ENCODE results near the gene THOC5. TPM values are rescaled to one million over a fixed set of nuclear protein-coding genes. Genes with fewer than 3 reads are reported as not detected.

Gene THOC5
- total RNA-seq, 4 donors from 2014 or later = 38.6 to 56.1 (median 48.6) TPM

- no CpG with 5 or more reads among the region's 3 CpGs for WGBS
- no peaks in the 10 kb centered on the region for H3K27me3 ChIP-seq
- TF ChIP-seq POLR2A (IDR thresholded peaks at IDR 0.05; ENCODE audit: low read depth) (no peak), POLR2AphosphoS5 (IDR thresholded peaks at IDR 0.05) (no peak), EP300 (IDR thresholded peaks at IDR 0.05) (no peak), CTCF (IDR thresholded peaks at IDR 0.05) (no peak)
- H3K36me3 ChIP-seq = peaks cover 90 to 100% (median 96%) of the 10 kb centered on the region in 4 donors
- no peak overlapping the region for H3K4me3 ChIP-seq
- no peaks in the 10 kb centered on the region for H3K9me3 ChIP-seq
- DNase-seq (ENCODE audit: extremely low spot score) = no peak
- intact Hi-C loops (cut with DNase I) = no loop called here
- H3K4me1 ChIP-seq = no peaks in the 10 kb centered on the region
- H3K27ac ChIP-seq (replicated peaks in 1 of 4) = no peak overlapping the region
Measured at GRCh38 chr22:29536411-29536810, 17.1 kb downstream of the THOC5 start.

- DNase-seq (ENCODE audit: extremely low spot score) = no peak
- Histone ChIP-seq H3K9me3 (no peaks in the 10 kb centered on the region), H3K27ac (replicated peaks in 1 of 4) (no peak overlapping the region), H3K4me1 (no peaks in the 10 kb centered on the region), H3K36me3 (peaks cover 89 to 100% (median 96%) of the 10 kb centered on the region in 4 donors), H3K27me3 (no peaks in the 10 kb centered on the region), H3K4me3 (no peak overlapping the region)
- WGBS = 89% methylated on average over 3 of the region's 4 CpGs
- TF ChIP-seq POLR2A (IDR thresholded peaks at IDR 0.05; ENCODE audit: low read depth) (no peak), EP300 (IDR thresholded peaks at IDR 0.05) (no peak), CTCF (IDR thresholded peaks at IDR 0.05) (no peak), POLR2AphosphoS5 (IDR thresholded peaks at IDR 0.05) (no peak)
- intact Hi-C loops (cut with DNase I) = no loop called here
Measured at GRCh38 chr22:29531419-29531818, 22.1 kb downstream of the THOC5 start.

- 88% methylated on average over 4 of the region's 4 CpGs for WGBS
- H3K27me3 ChIP-seq = no peaks in the 10 kb centered on the region
- H3K36me3 ChIP-seq = peaks cover 89 to 100% (median 96%) of the 10 kb centered on the region in 4 donors
Measured at GRCh38 chr22:29530716-29531115, 22.8 kb downstream of the THOC5 start.

GRCh38 chr22:29528144-29528543, 25.4 kb downstream of the THOC5 start:
- no peaks in the 10 kb centered on the region for H3K9me3 ChIP-seq
- TF ChIP-seq POLR2AphosphoS5 (IDR thresholded peaks at IDR 0.05) = no peak
- TF ChIP-seq POLR2A (IDR thresholded peaks at IDR 0.05; ENCODE audit: low read depth) = no peak
- no peak for TF ChIP-seq EP300 (IDR thresholded peaks at IDR 0.05)
- TF ChIP-seq CTCF (IDR thresholded peaks at IDR 0.05) = no peak
- no peaks in the 10 kb centered on the region for H3K4me1 ChIP-seq
- no peak overlapping the region for H3K27ac ChIP-seq (replicated peaks in 1 of 4)
- DNase-seq (ENCODE audit: extremely low spot score) = no peak
- intact Hi-C loops (cut with DNase I) = loop anchor here (10.0 kb wide), 1 partner anchor 133 kb away; no protein-coding TSS in a partner anchor
- H3K27me3 ChIP-seq = no peaks in the 10 kb centered on the region
- peaks cover 76 to 100% (median 96%) of the 10 kb centered on the region in 4 donors for H3K36me3 ChIP-seq
- no peak overlapping the region for H3K4me3 ChIP-seq
- 94% methylated on average over 7 of the region's 7 CpGs for WGBS

More at GRCh38 chr22:29530716-29531115, 22.8 kb downstream of the THOC5 start:
- no peak for DNase-seq (ENCODE audit: extremely low spot score)
- TF ChIP-seq POLR2A (IDR thresholded peaks at IDR 0.05; ENCODE audit: low read depth) (no peak), EP300 (IDR thresholded peaks at IDR 0.05) (no peak), CTCF (IDR thresholded peaks at IDR 0.05) (no peak), POLR2AphosphoS5 (IDR thresholded peaks at IDR 0.05) (no peak)
- Histone ChIP-seq H3K4me1 (no peaks in the 10 kb centered on the region), H3K4me3 (no peak overlapping the region), H3K27ac (replicated peaks in 1 of 4) (no peak overlapping the region), H3K9me3 (no peaks in the 10 kb centered on the region)
- intact Hi-C loops (cut with DNase I) = no loop called here

All from esophagus muscularis mucosa (tissue), 4 donors.